Panc1 (cell line): ENCODE data around the gene KNDC1.

ENCODE experiments used
- CTCF ChIP-seq: fragments of 450-650 bp; IDR thresholded peaks from 2 replicates; pipeline ENCODE4 v1.5.1; 2017; ENCODE audit warnings: mild to moderate bottlenecking
- POLR2AphosphoS5 ChIP-seq: IDR thresholded peaks from 2 replicates; pipeline ENCODE4 v1.6.1; 2012; ENCODE audit warnings: mild to moderate bottlenecking, low read depth, low read length, moderate library complexity
- REST ChIP-seq, 2 experiments: IDR thresholded peaks; 2 replicates each; pipeline ENCODE4 v1.6.1; 2011 to 2012; ENCODE audit warnings: low read depth in 2 of 2, control low read depth in 1 of 2, low read length in 1 of 2, mild to moderate bottlenecking in 1 of 2, moderate library complexity in 1 of 2; ENCODE audit not compliant: insufficient read depth in 1 of 2
- SIN3A ChIP-seq: IDR thresholded peaks from 2 replicates; pipeline ENCODE4 v1.6.1; 2012; ENCODE audit warnings: low read depth, mild to moderate bottlenecking, low read length, moderate library complexity, borderline replicate concordance; ENCODE audit not compliant: insufficient read depth

- TF ChIP-seq POLR2AphosphoS5 (no peak), REST (IDR thresholded peaks at IDR 0.05; ENCODE audit: insufficient read depth in 1 of 2, low read depth in 2 of 2, low read length in 1 of 2) (no peak), CTCF (no peak), SIN3A (no peak)
These were observed 1.6 kb upstream of the KNDC1 start for GRCh38 chr10:133158437-133158755.
